Keratinocyte (primary cell): Measurements from ENCODE around the gene PLEKHH1. TPM values are rescaled to one million over a fixed set of nuclear protein-coding genes. Genes with fewer than 3 reads are reported as not detected.

Experiments used
- DNase-seq: peaks from one replicate; pipeline ENCODE4 v3.0.0-alpha.2; 2011; ENCODE audit warnings: low read depth, missing footprints, low spot score
- FAIRE-seq: peaks from 2 replicates; lab custom pipeline; 2011; peaks lifted over from hg19 to GRCh38; lab: Jason Lieb, UNC
- H2AFZ ChIP-seq: 2 replicates; pipeline ENCODE4 v1.6.0; 2012; ENCODE audit warnings: low read length, control low read depth, inconsistent platforms; ENCODE audit not compliant: control insufficient read depth
- H3K27ac ChIP-seq: 2 replicates; pipeline ENCODE4 v1.5.1; 2011; ENCODE audit warnings: low read length; ENCODE audit not compliant: control insufficient read depth, insufficient read depth
- H3K27me3 ChIP-seq: 3 replicates; pipeline ENCODE4 v1.6.0; 2011; ENCODE audit warnings: low read length; ENCODE audit not compliant: control insufficient read depth, insufficient read depth; ENCODE audit errors: extremely low read depth
- H3K36me3 ChIP-seq, 2 experiments: 2 replicates in 1 of 2; 3 replicates in 1 of 2; pipeline ENCODE4 v1.5.1; 2011; ENCODE audit warnings: low read length in 2 of 2, mild to moderate bottlenecking in 1 of 2; ENCODE audit not compliant: control insufficient read depth in 2 of 2, insufficient read depth in 2 of 2; ENCODE audit errors: extremely low read depth in 1 of 2
- H3K4me1 ChIP-seq: 3 replicates; pipeline ENCODE4 v1.5.1; 2011; ENCODE audit warnings: low read length; ENCODE audit not compliant: control insufficient read depth, insufficient read depth; ENCODE audit errors: extremely low read depth
- H3K4me2 ChIP-seq: 3 replicates; pipeline ENCODE4 v1.6.0; 2011; ENCODE audit warnings: low read depth, low read length; ENCODE audit not compliant: control insufficient read depth, insufficient read depth; ENCODE audit errors: extremely low read depth
- H3K4me3 ChIP-seq, 3 experiments: fragments of 200-600 bp in 1 of 3; sonication (generic) in 1 of 3; 2 replicates in 2 of 3; 3 replicates in 1 of 3; pipeline ENCODE4 v1.5.1; 2011 to 2016; ENCODE audit warnings: low read length in 3 of 3, mild to moderate bottlenecking in 3 of 3, control low read depth in 2 of 3, inconsistent platforms in 1 of 3, low read depth in 1 of 3, mixed read lengths in 1 of 3, mixed run types in 1 of 3, moderate library complexity in 1 of 3; ENCODE audit not compliant: control insufficient read depth in 2 of 3, insufficient read depth in 2 of 3; ENCODE audit errors: extremely low read depth in 1 of 3
- H3K79me2 ChIP-seq: 2 replicates; pipeline ENCODE4 v1.6.0; 2012; ENCODE audit warnings: low read length; ENCODE audit not compliant: control insufficient read depth, insufficient read depth
- H3K9ac ChIP-seq: 3 replicates; pipeline ENCODE4 v1.6.0; 2011; ENCODE audit warnings: low read length; ENCODE audit not compliant: control insufficient read depth, insufficient read depth; ENCODE audit errors: extremely low read depth
- H3K9me1 ChIP-seq: 3 replicates; pipeline ENCODE4 v1.6.0; 2011; ENCODE audit warnings: low read length; ENCODE audit not compliant: control insufficient read depth, insufficient read depth; ENCODE audit errors: extremely low read depth
- H3K9me3 ChIP-seq: 2 replicates; pipeline ENCODE4 v1.5.1; 2012; ENCODE audit warnings: low read depth, low read length; ENCODE audit not compliant: control insufficient read depth
- H4K20me1 ChIP-seq: 3 replicates; pipeline ENCODE4 v1.6.0; 2011; ENCODE audit warnings: low read length; ENCODE audit not compliant: control insufficient read depth, insufficient read depth; ENCODE audit errors: extremely low read depth
- CTCF ChIP-seq, 3 experiments: IDR thresholded peaks in 1 of 3; conservative IDR thresholded peaks in 1 of 3; optimal IDR thresholded peaks in 1 of 3; 2 replicates in 2 of 3; 3 replicates in 1 of 3; pipeline versions ENCODE3 to v1.5.1; 2011; ENCODE audit warnings: low read length in 3 of 3, mild to moderate bottlenecking in 3 of 3, moderate library complexity in 2 of 3, control low read depth in 1 of 3, inconsistent platforms in 1 of 3; ENCODE audit not compliant: insufficient read depth in 2 of 3; ENCODE audit errors: extremely low read depth in 1 of 3
- EZH2 ChIP-seq: IDR thresholded peaks from one replicate; pipeline ENCODE4 v1.6.1; 2012; ENCODE audit warnings: inconsistent platforms, mild to moderate bottlenecking, low read length, moderate library complexity
- dilution Hi-C: fragments of 300-500 bp; cut with MboI; formaldehyde crosslinking; loops from one replicate; pipeline ENCODE4 v1.7.0; 2020; ENCODE audit warnings: low sequenced_read_pairs; ENCODE audit not compliant: extremely low pct_ligation_motif_present
- polyA plus RNA-seq, 5 experiments: library from polyadenylated mRNA; depleted of rRNA in 3 of 5; stranded (reverse) in 3 of 5; stranded (forward) in 1 of 5; unstranded in 1 of 5; fragments of >200 nt; gene quantifications; 1 replicate in 1 of 5; 2 replicates in 3 of 5; 3 replicates in 1 of 5; pipeline versions ENCODE4 v1.2.1 to v1.2.3, GENCODE V29; 2011 to 2012; ENCODE audit warnings: missing spikeins in 2 of 5, low read depth in 1 of 5, low replicate concordance in 1 of 5

The PLEKHH1 gene
- polyA plus RNA-seq, 1 donor (not counting 4 experiments of a cell fraction or from before 2014, with no cell fraction given) = 4.4 TPM

GRCh38 chr14:67571275-67571990, 38.3 kb downstream of the PLEKHH1 start:
- no peak overlapping the region for H3K9ac ChIP-seq
- H3K36me3 ChIP-seq = no peaks in the 10 kb centered on the region
- no peak overlapping the region for H3K4me3 ChIP-seq
- no peaks in the 10 kb centered on the region for H3K9me3 ChIP-seq
- H3K27me3 ChIP-seq = no peaks in the 10 kb centered on the region
- H4K20me1 ChIP-seq = no peaks in the 10 kb centered on the region
- no peak overlapping the region for H3K4me2 ChIP-seq
- peak; percentile 74 for FAIRE-seq
- no peak overlapping the region for H3K27ac ChIP-seq
- H3K9me1 ChIP-seq = no peaks in the 10 kb centered on the region
- no peaks in the 10 kb centered on the region for H3K4me1 ChIP-seq
- H3K79me2 ChIP-seq = no peaks in the 10 kb centered on the region
- no peak for TF ChIP-seq EZH2
- TF ChIP-seq CTCF (optimal IDR thresholded peaks at IDR 0.05 in 1 of 3, IDR thresholded peaks at IDR 0.05 in 1 of 3, conservative IDR thresholded peaks at IDR 0.05 in 1 of 3; ENCODE audit: extremely low read depth in 1 of 3, insufficient read depth in 2 of 3, low read length in 3 of 3) = peak; percentile 87 to 98 (median 95)
- DNase-seq = no peak
- no peak overlapping the region for H2AFZ ChIP-seq
- dilution Hi-C loops = no loop called here

GRCh38 chr14:67571991-67572323, 38.9 kb downstream of the PLEKHH1 start:
- Histone ChIP-seq H3K4me3 (no peak overlapping the region), H3K9ac (no peak overlapping the region), H3K27me3 (no peaks in the 10 kb centered on the region), H3K4me2 (no peak overlapping the region), H4K20me1 (no peaks in the 10 kb centered on the region), H3K27ac (no peak overlapping the region), H3K36me3 (no peaks in the 10 kb centered on the region), H2AFZ (no peak overlapping the region), H3K9me3 (no peaks in the 10 kb centered on the region), H3K9me1 (no peaks in the 10 kb centered on the region), H3K79me2 (no peaks in the 10 kb centered on the region), H3K4me1 (no peaks in the 10 kb centered on the region)
- FAIRE-seq = no peak
- dilution Hi-C loops = no loop called here
- TF ChIP-seq EZH2 = no peak
- no peak for TF ChIP-seq CTCF (optimal IDR thresholded peaks at IDR 0.05 in 1 of 3, IDR thresholded peaks at IDR 0.05 in 1 of 3, conservative IDR thresholded peaks at IDR 0.05 in 1 of 3; ENCODE audit: extremely low read depth in 1 of 3, insufficient read depth in 2 of 3, low read length in 3 of 3)
- DNase-seq = no peak
